Thoracic aorta (tissue), 2 donors: ENCODE data around the gene CERS1. TPM values are rescaled to one million over a fixed set of nuclear protein-coding genes. Genes with fewer than 3 reads are reported as not detected.

Source experiments
- ATAC-seq: fragments of 150-250 bp; one replicate; pipeline ENCODE4 v1.8.0; 2017; ENCODE audit warnings: low read depth; ENCODE audit not compliant: insufficient number of reproducible peaks, low FRiP score
- DNase-seq: peaks from one replicate; pipeline ENCODE4 v3.0.0-alpha.2; 2020; ENCODE audit warnings: low spot score
- H3K27ac ChIP-seq, 2 donors: fragments of 200-600 bp; sonication (generic); 1 replicate in 1 of 2; 2 replicates in 1 of 2; pipeline ENCODE4 v1.5.1; 2016; ENCODE audit warnings: mild to moderate bottlenecking in 2 of 2, moderate library complexity in 2 of 2
- H3K27me3 ChIP-seq: fragments of 200-600 bp; sonication (generic); replicated peaks from 2 replicates; pipeline ENCODE4 v1.6.0; 2016; ENCODE audit warnings: mild to moderate bottlenecking; ENCODE audit not compliant: insufficient read depth
- H3K36me3 ChIP-seq: fragments of 200-600 bp; sonication (generic); one replicate; pipeline ENCODE4 v1.5.1; 2016
- H3K4me1 ChIP-seq, 2 donors: fragments of 200-600 bp; sonication (generic); 1 replicate in 1 of 2; 2 replicates in 1 of 2; pipeline versions ENCODE4 v1.5.1 to v1.6.0; 2016; ENCODE audit warnings: low read depth in 2 of 2, mild to moderate bottlenecking in 1 of 2; ENCODE audit not compliant: control insufficient read depth in 1 of 2
- H3K4me3 ChIP-seq: fragments of 200-600 bp; sonication (generic); 2 replicates; pipeline ENCODE4 v1.5.1; 2016; ENCODE audit warnings: mild to moderate bottlenecking
- H3K9me3 ChIP-seq: fragments of 200-600 bp; sonication (generic); 2 replicates; pipeline ENCODE4 v1.5.1; 2016
- total RNA-seq, 2 donors: library from RNA; depleted of rRNA; stranded (reverse); fragments of >200 nt; gene quantifications; one replicate each; pipeline versions ENCODE4 v1.1.0 to v1.2.3, GENCODE V29; 2016
- TF ChIP-seq, protein P1 (sequence below): fragments of 200-600 bp; sonication (generic); IDR thresholded peaks from one replicate; pipeline ENCODE4 v1.5.1; 2019; ENCODE audit warnings: antibody characterized with exemption

Gene CERS1
- total RNA-seq, 2 donors from 2014 or later = 1.1 to 1.7 TPM

GRCh38 chr19:18855647-18856384, 40.1 kb downstream of the CERS1 start:
- TF ChIP-seq, protein P1, sequence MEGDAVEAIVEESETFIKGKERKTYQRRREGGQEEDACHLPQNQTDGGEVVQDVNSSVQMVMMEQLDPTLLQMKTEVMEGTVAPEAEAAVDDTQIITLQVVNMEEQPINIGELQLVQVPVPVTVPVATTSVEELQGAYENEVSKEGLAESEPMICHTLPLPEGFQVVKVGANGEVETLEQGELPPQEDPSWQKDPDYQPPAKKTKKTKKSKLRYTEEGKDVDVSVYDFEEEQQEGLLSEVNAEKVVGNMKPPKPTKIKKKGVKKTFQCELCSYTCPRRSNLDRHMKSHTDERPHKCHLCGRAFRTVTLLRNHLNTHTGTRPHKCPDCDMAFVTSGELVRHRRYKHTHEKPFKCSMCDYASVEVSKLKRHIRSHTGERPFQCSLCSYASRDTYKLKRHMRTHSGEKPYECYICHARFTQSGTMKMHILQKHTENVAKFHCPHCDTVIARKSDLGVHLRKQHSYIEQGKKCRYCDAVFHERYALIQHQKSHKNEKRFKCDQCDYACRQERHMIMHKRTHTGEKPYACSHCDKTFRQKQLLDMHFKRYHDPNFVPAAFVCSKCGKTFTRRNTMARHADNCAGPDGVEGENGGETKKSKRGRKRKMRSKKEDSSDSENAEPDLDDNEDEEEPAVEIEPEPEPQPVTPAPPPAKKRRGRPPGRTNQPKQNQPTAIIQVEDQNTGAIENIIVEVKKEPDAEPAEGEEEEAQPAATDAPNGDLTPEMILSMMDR = no peak
- ATAC-seq (no peak), DNase-seq (no peak)
- H3K9me3 ChIP-seq = no peaks in the 10 kb centered on the region
- H3K4me1 ChIP-seq = peaks cover under 1 to 6% of the 10 kb centered on the region in 2 donors
- no peaks in the 10 kb centered on the region for H3K27me3 ChIP-seq
- H3K4me3 ChIP-seq = no peak overlapping the region
- H3K27ac ChIP-seq = no peak overlapping the region
- peaks cover 95% of the 10 kb centered on the region for H3K36me3 ChIP-seq

DNA sequence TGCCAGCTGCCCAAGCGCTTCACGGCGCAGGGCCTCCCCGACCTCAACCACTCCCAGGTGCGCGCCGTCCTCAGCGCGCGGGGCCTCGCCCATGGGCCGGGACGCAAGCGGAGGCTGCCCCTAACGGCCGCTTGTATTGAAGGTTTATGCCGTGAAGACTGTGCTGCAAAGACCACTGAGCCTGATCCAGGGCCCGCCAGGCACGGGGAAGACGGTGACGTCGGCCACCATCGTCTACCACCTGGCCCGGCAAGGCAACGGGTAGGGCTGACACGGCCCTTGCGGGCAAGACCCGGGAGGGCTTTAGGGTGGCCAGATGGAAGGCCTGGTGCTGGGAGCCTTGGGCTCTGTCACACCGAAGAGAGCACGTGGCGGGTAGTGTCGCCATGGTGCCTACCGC, 41.0 kb downstream of the CERS1 start:
- Histone ChIP-seq H3K27ac (no peak overlapping the region), H3K27me3 (no peaks in the 10 kb centered on the region), H3K36me3 (peaks cover 90% of the 10 kb centered on the region), H3K9me3 (no peaks in the 10 kb centered on the region), H3K4me3 (no peak overlapping the region), H3K4me1 (peaks cover 9 to 14% of the 10 kb centered on the region in 2 donors)
- DNase-seq (no peak), ATAC-seq (no peak)
- TF ChIP-seq, protein P1 = no peak

- peaks cover 79% of the 10 kb centered on the region for H3K36me3 ChIP-seq
- H3K9me3 ChIP-seq = no peaks in the 10 kb centered on the region
- H3K27ac ChIP-seq = no peak overlapping the region
- no peak for DNase-seq
- H3K27me3 ChIP-seq = no peaks in the 10 kb centered on the region
- ATAC-seq = no peak
- H3K4me3 ChIP-seq = no peak overlapping the region
- H3K4me1 ChIP-seq = peaks cover 19 to 25% of the 10 kb centered on the region in 2 donors
- TF ChIP-seq, protein P1 = no peak
Observed at GRCh38 chr19:18853755-18854427, 42.1 kb downstream of the CERS1 start.

DNA sequence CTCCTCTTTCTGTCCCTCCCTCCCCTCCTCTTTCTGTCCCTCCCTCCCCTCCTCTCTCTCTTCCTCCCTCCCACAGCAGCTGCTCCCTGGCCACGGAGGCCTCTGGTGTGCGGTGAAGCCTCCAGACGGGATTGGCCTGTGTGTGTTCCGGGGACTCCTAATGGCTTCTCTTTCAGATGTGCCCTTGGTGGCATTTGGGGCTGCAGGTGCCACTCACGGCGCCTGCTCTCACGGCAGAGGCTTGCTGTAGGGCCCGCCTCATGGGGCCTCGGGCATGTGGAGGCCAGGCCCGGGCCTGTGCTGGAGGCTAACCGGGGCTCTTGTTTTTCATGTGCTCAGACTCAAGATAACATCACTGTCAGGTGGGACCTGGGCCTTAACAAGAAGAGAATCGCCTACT, 43.3 kb downstream of the CERS1 start:
- H3K27ac ChIP-seq = no peak overlapping the region
- TF ChIP-seq, protein P1 = no peak

DNA sequence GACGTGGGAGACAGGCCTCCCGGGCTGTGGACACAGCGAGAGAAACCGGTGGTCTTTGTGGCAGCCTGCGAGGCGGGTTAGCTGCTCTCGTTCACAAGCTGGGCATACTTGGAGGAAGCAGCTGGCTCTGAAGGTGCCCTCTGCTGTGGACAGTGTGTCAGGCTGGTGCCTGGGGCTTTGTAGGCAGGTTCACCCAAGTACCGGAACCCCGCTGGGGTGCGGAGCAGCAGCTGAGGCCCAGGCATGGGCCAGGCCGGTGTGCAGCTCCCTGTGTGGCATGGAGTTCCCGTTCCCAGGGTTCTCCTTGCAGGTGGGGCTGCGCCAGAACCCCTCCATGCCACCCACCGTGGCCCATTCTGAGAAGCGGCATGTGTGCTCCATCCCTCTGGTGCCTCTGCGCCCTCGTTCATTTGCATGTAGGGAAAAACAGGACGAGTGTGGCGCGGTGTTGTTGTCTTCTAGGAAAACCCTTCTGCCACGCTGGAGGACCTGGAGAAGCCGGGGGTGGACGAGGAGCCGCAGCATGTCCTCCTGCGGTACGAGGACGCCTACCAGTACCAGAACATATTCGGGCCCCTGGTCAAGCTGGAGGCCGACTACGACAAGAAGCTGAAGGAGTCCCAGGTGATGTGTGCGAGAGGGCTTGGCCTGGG, 44.2 kb downstream of the CERS1 start:
- DNase-seq (no peak), ATAC-seq (no peak)
- no peaks in the 10 kb centered on the region for H3K9me3 ChIP-seq
- no peak overlapping the region for H3K27ac ChIP-seq
- no peak overlapping the region for H3K4me3 ChIP-seq
- H3K4me1 ChIP-seq = peaks cover 33 to 46% of the 10 kb centered on the region in 2 donors
- H3K27me3 ChIP-seq = no peaks in the 10 kb centered on the region
- TF ChIP-seq, protein P1 = no peak
- peaks cover 58% of the 10 kb centered on the region for H3K36me3 ChIP-seq

More for the DNA sequence above, 43.3 kb downstream of the CERS1 start:
- Histone ChIP-seq H3K4me3 (no peak overlapping the region), H3K36me3 (peaks cover 67% of the 10 kb centered on the region), H3K27me3 (no peaks in the 10 kb centered on the region), H3K4me1 (peaks cover 30 to 37% of the 10 kb centered on the region in 2 donors), H3K9me3 (no peaks in the 10 kb centered on the region)
- ATAC-seq (no peak), DNase-seq (no peak)
